ENCODE measurements around the gene EPSTI1.

EPSTI1 gene

DNA sequence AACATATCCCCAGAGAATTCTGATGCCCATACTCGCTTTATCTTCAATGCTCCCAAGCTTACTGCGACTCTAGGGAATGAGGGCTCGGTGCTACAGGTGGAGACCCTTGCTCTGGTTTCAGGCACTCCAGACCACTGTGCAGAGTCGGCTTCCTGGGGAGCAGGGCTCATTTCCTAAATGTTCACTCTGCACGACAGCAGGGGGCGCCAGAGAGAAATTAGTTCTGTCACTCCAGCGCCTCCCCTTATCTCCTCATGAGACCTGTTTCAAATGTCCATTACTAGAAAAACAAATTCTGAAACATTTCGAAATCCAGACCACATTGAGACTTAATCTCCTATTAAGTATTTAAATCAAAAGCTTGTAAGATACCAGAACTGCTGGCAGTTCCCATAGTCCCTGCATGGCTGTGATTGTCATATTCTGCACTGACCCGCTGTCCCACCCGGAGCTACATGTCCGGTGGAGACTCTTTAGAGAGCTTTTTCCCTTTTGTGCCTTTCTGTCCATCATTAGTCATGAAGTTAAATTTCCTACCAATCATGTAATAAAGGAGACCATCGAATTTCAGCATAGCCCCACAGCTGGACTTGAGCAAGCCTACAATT is 22.4 kb downstream of the EPSTI1 start:
- no peak for DNase-seq

- DNase-seq = no peak
These were observed 23.1 kb downstream of the EPSTI1 start for GRCh38 chr13:42968906-42969305.

GRCh38 chr13:42967660-42968059 is 24.4 kb downstream of the EPSTI1 start:
- no peak for DNase-seq

GRCh38 chr13:42965281-42965680 is 26.8 kb downstream of the EPSTI1 start:
- DNase-seq = no peak

DNA sequence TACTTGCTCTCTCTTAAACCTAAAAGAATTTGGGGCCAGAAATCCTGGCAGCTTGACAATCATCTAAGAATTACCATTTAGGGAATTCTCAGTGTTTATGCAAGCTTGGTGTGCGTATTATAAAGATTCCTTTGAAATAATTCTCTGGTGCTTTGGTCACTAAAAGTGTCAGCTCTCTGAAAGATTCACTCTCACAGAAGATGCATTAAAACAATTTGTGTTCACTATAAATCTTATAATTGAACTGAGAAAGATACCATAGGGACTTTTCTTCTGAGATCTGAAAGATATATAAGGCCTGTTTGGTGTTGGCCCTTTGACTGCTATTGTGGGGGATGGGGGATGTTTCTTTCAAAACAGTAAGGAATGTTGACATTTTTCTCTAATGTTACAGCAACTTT is 27.3 kb downstream of the EPSTI1 start:
- no peak for DNase-seq

DNA sequence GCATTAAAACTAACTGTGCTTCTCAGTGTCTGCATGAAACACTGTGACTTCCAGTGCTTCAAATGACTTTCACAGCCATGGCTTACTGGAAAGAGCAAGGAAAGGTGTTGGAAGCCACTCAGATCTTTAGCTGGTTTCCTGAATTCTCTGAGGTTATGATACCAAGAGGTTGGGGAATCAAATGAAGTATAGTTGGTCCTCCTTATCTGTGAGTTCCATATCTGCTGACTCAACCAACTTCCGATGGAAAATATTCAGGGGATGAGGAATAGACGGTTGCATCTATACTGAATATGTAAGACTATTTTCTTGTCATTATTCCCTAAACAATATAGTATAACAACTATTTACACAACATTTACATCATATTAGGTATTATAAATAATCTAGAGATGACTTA is 32.4 kb downstream of the EPSTI1 start:
- no peak for DNase-seq

GRCh38 chr13:42957881-42958280 is 34.2 kb downstream of the EPSTI1 start:
- no peak for DNase-seq

DNA sequence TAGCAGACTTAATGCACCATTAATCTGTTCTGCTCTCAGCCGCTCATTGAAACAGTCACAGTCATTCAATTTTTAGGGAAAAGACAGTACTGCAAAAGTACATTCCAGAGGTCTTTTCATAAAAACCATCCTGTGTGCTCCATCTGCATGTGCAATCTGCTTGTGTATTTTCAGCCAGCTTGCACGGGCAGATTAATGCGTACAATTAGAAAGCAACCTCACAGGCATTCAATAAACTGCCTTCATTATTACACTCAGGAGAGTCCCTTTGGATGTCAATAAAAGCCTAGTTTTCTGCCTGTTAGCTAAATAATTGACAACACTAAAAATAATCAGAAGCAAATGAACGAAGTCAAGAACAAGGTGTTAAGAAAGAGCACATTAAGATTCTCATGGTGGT is 41.9 kb downstream of the EPSTI1 start:
- no peak for DNase-seq

DNA sequence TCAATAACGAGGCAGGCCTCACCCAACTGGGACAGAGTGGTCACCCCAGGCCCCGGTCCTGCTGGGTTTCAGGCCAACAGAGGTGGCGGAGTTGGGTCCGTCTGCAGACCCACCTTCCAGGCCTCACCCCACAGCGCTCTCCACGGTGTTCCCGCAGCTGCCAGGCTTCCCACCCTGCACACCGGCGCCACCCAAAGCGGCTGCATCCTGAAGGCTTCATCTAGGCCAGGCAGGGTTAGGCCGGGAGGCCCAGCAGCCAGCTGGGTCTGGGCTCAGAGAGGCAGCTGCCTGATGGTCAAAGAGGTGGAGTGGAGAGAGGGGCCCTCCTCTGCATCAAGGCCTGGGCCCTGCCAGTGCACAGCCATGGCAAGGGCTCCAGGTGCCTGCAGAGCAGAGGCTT is 44.1 kb downstream of the EPSTI1 start:
- no peak for DNase-seq

DNA sequence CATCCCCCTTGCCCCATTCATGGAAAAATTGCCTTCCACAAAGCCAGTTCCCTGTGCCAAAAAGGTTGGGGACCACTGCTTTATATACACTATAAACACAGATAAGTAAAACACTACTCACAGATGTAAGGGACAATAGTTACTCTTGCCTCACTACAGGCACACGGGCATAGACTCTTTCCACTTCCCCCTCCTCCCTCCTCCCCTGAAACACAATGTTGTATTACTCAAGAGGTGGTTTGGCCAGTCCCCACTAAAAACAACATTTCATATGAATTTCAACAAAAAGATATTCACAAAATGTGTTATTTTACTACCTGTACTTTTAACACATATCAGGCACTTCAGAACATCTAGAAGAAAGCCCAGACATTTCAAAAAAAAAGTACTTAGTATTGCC is 45.1 kb downstream of the EPSTI1 start:
- no peak for DNase-seq

- no peak for DNase-seq
These were observed 62.0 kb downstream of the EPSTI1 start for GRCh38 chr13:42929886-42930535.

DNA sequence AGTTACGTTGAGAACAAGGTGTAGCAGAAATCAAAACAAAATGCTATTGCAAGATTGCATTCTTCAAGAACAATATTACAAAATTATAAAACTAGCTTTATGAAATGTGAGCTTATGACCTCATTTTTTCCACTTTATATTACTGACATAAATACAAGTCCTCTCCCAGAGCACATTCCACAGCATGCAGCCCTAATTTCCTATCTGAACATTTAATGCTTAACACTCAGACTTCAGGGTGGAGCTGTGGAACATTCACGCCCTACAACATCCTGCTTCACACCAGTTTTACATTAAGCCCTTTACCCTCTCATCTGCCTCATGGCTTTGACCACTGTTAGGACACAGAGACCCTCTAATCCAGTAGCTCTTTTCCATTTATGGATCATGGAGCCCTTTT is 65.5 kb downstream of the EPSTI1 start:
- DNase-seq = no peak

DNA sequence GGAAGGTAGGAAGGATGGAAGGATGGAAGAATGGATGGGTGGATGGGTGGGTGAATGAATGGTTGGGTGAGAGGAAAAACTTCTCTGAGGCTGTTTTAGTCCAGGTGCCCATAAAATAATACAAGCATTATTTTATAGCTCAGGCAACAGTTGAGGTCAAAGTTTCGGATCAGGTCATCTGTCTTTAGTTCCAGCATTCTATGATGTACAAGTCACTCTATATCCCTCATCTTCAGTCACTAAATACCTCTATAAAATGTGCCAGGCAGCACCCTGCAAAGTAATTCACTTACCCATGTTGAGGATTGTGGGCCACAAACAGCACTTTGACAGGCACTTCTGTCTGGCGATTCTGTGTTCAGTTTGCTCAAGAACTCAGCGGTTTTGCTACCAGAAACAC is 66.0 kb downstream of the EPSTI1 start:
- DNase-seq = no peak

- DNase-seq = no peak
These were observed 66.4 kb downstream of the EPSTI1 start for GRCh38 chr13:42925626-42926025.

- DNase-seq = no peak
These were observed 67.7 kb downstream of the EPSTI1 start for GRCh38 chr13:42924344-42924743.

DNA sequence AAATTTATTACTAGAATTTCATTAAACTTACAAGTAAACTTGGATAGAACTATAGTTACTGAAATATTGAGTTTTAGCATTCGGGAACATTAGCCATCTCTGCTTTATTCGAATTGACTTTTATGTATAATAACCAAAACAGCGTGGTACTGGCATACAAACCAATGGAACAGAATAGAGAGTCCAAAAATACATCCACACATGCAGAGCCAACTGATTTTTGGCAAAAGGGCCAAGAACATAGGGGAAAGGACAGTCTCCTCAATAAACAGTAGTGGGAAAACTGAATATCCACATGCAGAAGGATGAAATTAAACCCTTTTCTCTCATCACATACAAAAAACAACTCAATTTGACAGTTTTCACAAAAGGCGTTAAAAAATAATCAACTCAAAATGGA is 84.3 kb downstream of the EPSTI1 start:
- no peak for DNase-seq

GRCh38 chr13:42906257-42906656 is 85.8 kb downstream of the EPSTI1 start:
- DNase-seq = peak; percentile 8

- no peak for DNase-seq
These were observed 86.5 kb downstream of the EPSTI1 start for GRCh38 chr13:42905579-42905978.

DNA sequence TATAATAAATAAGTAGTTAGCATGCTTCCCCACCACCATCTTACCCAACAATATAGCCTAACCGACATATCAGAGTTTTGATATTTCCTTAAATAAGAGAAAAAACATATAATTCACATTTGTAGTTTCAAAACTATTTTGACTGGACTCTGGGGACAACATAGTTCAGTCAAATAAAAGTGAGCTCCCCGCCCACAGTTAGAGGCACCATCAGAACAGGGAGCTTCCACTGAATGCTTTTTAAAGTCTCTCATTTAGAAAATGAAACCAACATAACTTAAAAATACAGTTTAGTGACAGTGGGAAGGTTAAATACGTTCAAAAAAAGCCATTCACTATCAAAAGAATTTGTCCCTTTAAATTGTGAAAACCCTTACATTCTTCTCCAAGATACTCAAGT is 92.8 kb downstream of the EPSTI1 start:
- no peak for DNase-seq

GRCh38 chr13:42895776-42896175 is 96.3 kb downstream of the EPSTI1 start:
- DNase-seq = no peak

DNA sequence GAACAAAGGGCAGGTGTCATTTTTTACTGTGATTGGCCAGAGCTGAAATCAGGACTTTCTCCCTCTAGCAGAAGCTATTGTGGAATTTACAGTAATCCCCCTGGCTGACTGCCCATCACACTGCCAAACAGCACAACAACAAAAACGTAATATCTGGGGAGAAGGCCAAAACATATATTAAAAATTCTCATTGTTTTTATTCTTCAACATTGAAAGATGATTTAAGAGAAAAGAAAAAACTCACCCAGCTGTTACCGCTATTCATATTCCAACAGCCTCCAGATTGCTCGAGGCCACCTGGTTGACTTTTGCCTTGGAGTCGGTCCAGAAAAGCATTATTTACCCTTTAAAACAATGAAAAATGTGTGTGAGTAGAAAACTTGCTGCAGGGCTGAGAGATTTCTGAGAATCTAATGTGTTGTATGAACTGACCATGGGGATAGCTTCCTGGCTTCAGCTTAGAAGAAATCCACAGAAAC is 97.2 kb downstream of the EPSTI1 start:
- peak; percentile 54 for DNase-seq

- DNase-seq = no peak
These were observed 98.8 kb downstream of the EPSTI1 start for GRCh38 chr13:42893214-42893671.

- DNase-seq = no peak
These were observed 99.3 kb downstream of the EPSTI1 start for GRCh38 chr13:42892760-42893159.

DNA sequence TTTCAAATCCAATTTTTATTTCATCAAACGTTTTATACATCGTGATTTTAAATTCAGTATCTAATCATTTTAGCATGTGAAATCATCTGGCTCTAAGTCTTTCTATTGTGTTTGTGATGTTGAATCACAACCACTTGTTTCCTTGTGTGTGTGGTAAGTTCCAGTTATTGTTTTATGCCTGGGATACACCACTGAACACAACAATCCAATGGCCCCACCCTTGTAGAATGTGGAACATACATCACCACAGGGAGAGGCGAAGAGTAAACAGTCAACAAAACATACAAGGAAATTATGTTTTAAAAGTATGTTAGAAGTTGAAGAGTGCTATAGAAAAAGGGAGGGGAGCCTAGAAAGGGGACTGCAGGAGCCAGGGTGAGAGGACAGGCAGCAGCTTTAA is 100.5 kb downstream of the EPSTI1 start:
- DNase-seq = no peak

DNA sequence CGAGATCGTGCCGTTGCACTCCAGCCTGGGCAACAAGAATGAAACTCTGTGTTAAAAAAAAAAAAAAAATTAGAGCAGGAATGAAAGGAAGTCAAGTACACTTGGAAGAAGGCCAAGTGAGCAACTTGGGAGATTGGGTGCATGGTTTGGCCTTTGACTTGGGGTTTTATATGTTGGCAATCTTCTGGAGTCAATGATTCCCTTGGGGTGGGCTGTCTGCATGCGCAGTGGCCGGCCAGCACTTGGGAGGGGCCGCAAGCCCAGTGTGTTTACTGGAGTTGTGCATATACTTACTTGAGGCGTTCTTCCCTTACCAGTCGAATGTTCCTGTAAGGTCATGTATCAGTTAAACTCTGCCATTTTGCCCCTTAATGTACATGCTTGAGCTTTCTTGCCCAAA is 106.7 kb downstream of the EPSTI1 start:
- DNase-seq = no peak
